ENCODE results near the gene OR13A1.
"Not testable (repeated sequence)": the region's sequence is repeated elsewhere in the genome, so short reads cannot be mapped to it uniquely, and the experiment has no call there.

Gene OR13A1

GRCh38 chr10:45261243-45261775 lies 54.1 kb downstream of the OR13A1 start:
- H3K4me3 ChIP-seq (ENCODE audit: low read length), result no peak overlapping the region
- no peak for TF ChIP-seq ZNF274 (IDR thresholded peaks at IDR 0.05; ENCODE audit: low read depth, low read length)

GRCh38 chr10:45260635-45261034 lies 54.8 kb downstream of the OR13A1 start:
- not testable (repeated sequence) for H3K4me3 ChIP-seq (ENCODE audit: low read length)

- not testable (repeated sequence) for H3K4me3 ChIP-seq (ENCODE audit: low read length)
These were observed 55.5 kb downstream of the OR13A1 start for GRCh38 chr10:45259786-45260495.

- H3K4me3 ChIP-seq (ENCODE audit: low read length), result no peak overlapping the region
- TF ChIP-seq ZNF274 (IDR thresholded peaks at IDR 0.05; ENCODE audit: low read depth, low read length), result no peak
These were observed 57.8 kb downstream of the OR13A1 start for GRCh38 chr10:45257600-45257999.

- H3K4me3 ChIP-seq (ENCODE audit: low read length), result no peak overlapping the region
- TF ChIP-seq ZNF274 (IDR thresholded peaks at IDR 0.05; ENCODE audit: low read depth, low read length), result no peak
These were observed 59.2 kb downstream of the OR13A1 start for GRCh38 chr10:45256246-45256645.

GRCh38 chr10:45255706-45256105 lies 59.7 kb downstream of the OR13A1 start:
- no peak overlapping the region for H3K4me3 ChIP-seq (ENCODE audit: low read length)
- no peak for TF ChIP-seq ZNF274 (IDR thresholded peaks at IDR 0.05; ENCODE audit: low read depth, low read length)

GRCh38 chr10:45254892-45255291 lies 60.5 kb downstream of the OR13A1 start:
- H3K4me3 ChIP-seq (ENCODE audit: low read length), result no peak overlapping the region
- no peak for TF ChIP-seq ZNF274 (IDR thresholded peaks at IDR 0.05; ENCODE audit: low read depth, low read length)

- no peak for TF ChIP-seq ZNF274 (IDR thresholded peaks at IDR 0.05; ENCODE audit: low read depth, low read length)
- H3K4me3 ChIP-seq (ENCODE audit: low read length), result no peak overlapping the region
These were observed 62.1 kb downstream of the OR13A1 start for GRCh38 chr10:45253183-45253914.

Measured in GM08714 (cell line).